HCT116 (cell line): ENCODE results near the gene MME. TPM values are rescaled to one million over a fixed set of nuclear protein-coding genes. Genes with fewer than 3 reads are reported as not detected.

Experiments
- ATAC-seq: fragments of 200-7000 bp; cut with Tn5 transposase; 2 replicates; pipeline ENCODE4 v1.9.1; 2020; ENCODE audit warnings: mild to moderate bottlenecking, moderate library complexity
- BruUV-seq: library from RNA; stranded (reverse); fragments of 400-500 nt; replicated peaks from 2 replicates; lab custom pipeline; 2021; lab: Mats Ljungman, UMichigan
- CTCF ChIA-PET: fragments of 300-600 bp; sonication (Branson Sonifier 250); formaldehyde crosslinking; loops from one replicate; lab custom pipeline; 2021; ENCODE audit warnings: antibody characterized with exemption; lab: Charles Lee
- POLR2A ChIA-PET: fragments of 300-600, 350-600 bp; sonication (Branson Sonifier 250); formaldehyde crosslinking; loops from one replicate; lab custom pipeline; 2021; ENCODE audit warnings: antibody characterized with exemption; lab: Charles Lee
- RAD21 ChIA-PET, 2 experiments: fragments of 300-600 bp; sonication (Branson Sonifier 250); formaldehyde crosslinking; loops; one replicate each; lab custom pipeline; 2023; ENCODE audit warnings: low total read pairs in 2 of 2; ENCODE audit not compliant: uncharacterized antibody in 2 of 2, unreplicated experiment in 2 of 2, low non-redundant PET in 1 of 2; lab: Charles Lee
- DNase-seq: peaks from one replicate; pipeline ENCODE4 v3.0.0-alpha.2; 2010; ENCODE audit warnings: low read depth, low spot score
- H2AFZ ChIP-seq: fragments of 200-600 bp; shearing (Covaris generic), sonication (generic); 2 replicates; pipeline ENCODE4 v1.6.1; 2017; ENCODE audit warnings: low read depth, mixed run types, mixed read lengths, antibody characterized with exemption, low read length; ENCODE audit not compliant: poor library complexity, severe bottlenecking
- H3K27ac ChIP-seq: 2 replicates; pipeline ENCODE4 v1.5.1; 2012; ENCODE audit warnings: low read depth, low read length
- H3K27me3 ChIP-seq: fragments of 200-600 bp; sonication (generic); 2 replicates; pipeline ENCODE4 v1.6.1; 2016; ENCODE audit warnings: mixed run types, low read length, mixed read lengths; ENCODE audit not compliant: insufficient read depth
- H3K36me3 ChIP-seq, 2 experiments: fragments of 200-500 bp in 1 of 2; fragments of 200-600 bp in 1 of 2; sonication (Bioruptor generic) in 1 of 2; sonication (generic) in 1 of 2; 2 replicates each; pipeline versions ENCODE4 v1.5.1 to v1.6.1; 2014 to 2016; ENCODE audit warnings: low read length in 2 of 2, inconsistent platforms in 1 of 2, mixed read lengths in 1 of 2, mixed run types in 1 of 2; ENCODE audit not compliant: insufficient read depth in 2 of 2, control insufficient read depth in 1 of 2
- H3K4me1 ChIP-seq, 2 experiments: fragments of 200-600 bp in 1 of 2; sonication (generic) in 1 of 2; 2 replicates each; pipeline versions ENCODE4 v1.5.1 to v1.6.1; 2012 to 2017; ENCODE audit warnings: low read length in 2 of 2, inconsistent platforms in 1 of 2, mild to moderate bottlenecking in 1 of 2, mixed read lengths in 1 of 2, mixed run types in 1 of 2, moderate library complexity in 1 of 2; ENCODE audit not compliant: insufficient read depth in 2 of 2, control insufficient read depth in 1 of 2
- H3K4me2 ChIP-seq: fragments of 200-600 bp; sonication (generic); 2 replicates; pipeline ENCODE4 v1.6.1; 2017; ENCODE audit warnings: mixed run types, low read length, mixed read lengths
- H3K4me3 ChIP-seq, 2 experiments: fragments of 200-600 bp in 1 of 2; sonication (generic) in 1 of 2; replicated peaks in 1 of 2; 2 replicates each; pipeline ENCODE4 v1.5.1; 2011 to 2016; ENCODE audit warnings: low read length in 2 of 2, control low read depth in 1 of 2, low read depth in 1 of 2, mild to moderate bottlenecking in 1 of 2, mixed read lengths in 1 of 2, mixed run types in 1 of 2
- H3K79me2 ChIP-seq: fragments of 200-600 bp; sonication (generic); 2 replicates; pipeline ENCODE4 v1.6.1; 2017; ENCODE audit warnings: mild to moderate bottlenecking, mixed run types, low read length, moderate library complexity, mixed read lengths; ENCODE audit not compliant: insufficient read depth
- H3K9ac ChIP-seq: fragments of 200-600 bp; sonication (generic); 2 replicates; pipeline ENCODE4 v1.6.1; 2016; ENCODE audit warnings: low read length, mixed read lengths
- H3K9me2 ChIP-seq: fragments of 200-600 bp; sonication (generic), shearing (Covaris generic); 2 replicates; pipeline ENCODE4 v1.6.1; 2017; ENCODE audit warnings: mixed run types, mild to moderate bottlenecking, moderate library complexity; ENCODE audit not compliant: insufficient read depth
- H3K9me3 ChIP-seq, 2 experiments: fragments of 200-500 bp in 1 of 2; fragments of 200-600 bp in 1 of 2; sonication (Bioruptor generic) in 1 of 2; sonication (generic) in 1 of 2; 2 replicates each; pipeline ENCODE4 v1.6.1; 2014 to 2017; ENCODE audit warnings: low read length in 2 of 2, mixed read lengths in 2 of 2, inconsistent platforms in 1 of 2, low read depth in 1 of 2, mild to moderate bottlenecking in 1 of 2, mixed run types in 1 of 2, moderate library complexity in 1 of 2; ENCODE audit not compliant: control insufficient read depth in 1 of 2, insufficient read depth in 1 of 2
- H4K20me1 ChIP-seq: fragments of 200-600 bp; sonication (generic), shearing (Covaris generic); 2 replicates; pipeline ENCODE4 v1.6.1; 2017; ENCODE audit warnings: mixed run types, mild to moderate bottlenecking, moderate library complexity; ENCODE audit not compliant: insufficient read depth
- ATF3 ChIP-seq: IDR thresholded peaks from 2 replicates; pipeline ENCODE4 v1.6.1; 2012
- CTCF ChIP-seq, 3 experiments: fragments of 200-600 bp in 1 of 3; sonication (generic) in 1 of 3; IDR thresholded peaks in 2 of 3; conservative IDR thresholded peaks in 1 of 3; 2 replicates each; pipeline ENCODE4 v1.5.1; 2012 to 2017; ENCODE audit warnings: low read depth in 2 of 3, low read length in 2 of 3, antibody characterized with exemption in 1 of 3, borderline replicate concordance in 1 of 3, control low read depth in 1 of 3, mild to moderate bottlenecking in 1 of 3, mixed read lengths in 1 of 3, mixed run types in 1 of 3, moderate library complexity in 1 of 3; ENCODE audit not compliant: insufficient read depth in 1 of 3
- EGR1 ChIP-seq: IDR thresholded peaks from 2 replicates; pipeline ENCODE4 v1.6.1; 2012; ENCODE audit warnings: low read depth
- ELF1 ChIP-seq: IDR thresholded peaks from 2 replicates; pipeline ENCODE4 v1.6.1; 2012; ENCODE audit warnings: low read depth, borderline replicate concordance
- EZH2 ChIP-seq: fragments of 200-600 bp; sonication (generic); IDR thresholded peaks from 2 replicates; pipeline ENCODE4 v1.6.1; 2017; ENCODE audit warnings: antibody characterized with exemption, mixed run types
- FOSL1 ChIP-seq: IDR thresholded peaks from 2 replicates; pipeline ENCODE4 v1.6.1; 2012; ENCODE audit warnings: low read depth
- JUND ChIP-seq: IDR thresholded peaks from 2 replicates; pipeline ENCODE4 v1.6.1; 2012
- MAX ChIP-seq: IDR thresholded peaks from 2 replicates; pipeline ENCODE4 v1.6.1; 2012
- POLR2A ChIP-seq: IDR thresholded peaks from 2 replicates; pipeline ENCODE4 v1.7.0; 2011; ENCODE audit warnings: borderline replicate concordance; ENCODE audit not compliant: insufficient read depth, insufficient read length; ENCODE audit errors: extremely low read depth
- POLR2AphosphoS5 ChIP-seq: IDR thresholded peaks from 2 replicates; pipeline ENCODE4 v1.6.1; 2011; ENCODE audit warnings: mild to moderate bottlenecking, low read depth, low read length, moderate library complexity
- RAD21 ChIP-seq: IDR thresholded peaks from 2 replicates; pipeline ENCODE4 v1.6.1; 2012; ENCODE audit warnings: low read depth, mild to moderate bottlenecking
- SP1 ChIP-seq: IDR thresholded peaks from 2 replicates; pipeline ENCODE4 v1.6.1; 2012; ENCODE audit warnings: low read depth
- SRF ChIP-seq: IDR thresholded peaks from 2 replicates; pipeline ENCODE4 v1.6.1; 2012; ENCODE audit warnings: low read depth
- ZBTB33 ChIP-seq: IDR thresholded peaks from 2 replicates; pipeline ENCODE4 v1.6.1; 2011; ENCODE audit warnings: mild to moderate bottlenecking, low read length, moderate library complexity; ENCODE audit not compliant: insufficient replicate concordance; ENCODE audit errors: extremely low read depth
- ZFX ChIP-seq: fragments of 450-650 bp; IDR thresholded peaks from 2 replicates; pipeline ENCODE4 v1.6.1; 2017
- intact Hi-C: fragments of 100-400 bp; cut with micrococcal nuclease; formaldehyde crosslinking; loops from 2 replicates; pipeline ENCODE4 v1.10.0; 2022
- total RNA-seq: library from RNA; stranded (reverse); gene quantifications from one replicate; pipeline ENCODE4 v1.2.1, GENCODE V29; 2021; ENCODE audit not compliant: unreplicated experiment

MME gene
- total RNA-seq, 1 experiment from 2014 or later = 0.34 TPM

GRCh38 chr3:155147588-155147987, 67.5 kb downstream of the MME start:
- no peak overlapping the region for H2AFZ ChIP-seq
- intact Hi-C loops = no loop called here
- no peak for ATAC-seq

More at GRCh38 chr3:155147588-155147987, 67.5 kb downstream of the MME start:
- no peak overlapping the region for H3K27ac ChIP-seq
- no peaks in the 10 kb centered on the region for H3K9me3 ChIP-seq
- TF ChIP-seq EZH2 = no peak
- TF ChIP-seq RAD21 = no peak
- TF ChIP-seq MAX = no peak
- TF ChIP-seq ATF3 = no peak
- no peak for TF ChIP-seq POLR2AphosphoS5
- no peak for TF ChIP-seq EGR1
- no peak for TF ChIP-seq JUND
- TF ChIP-seq FOSL1 = no peak
- no peak for TF ChIP-seq ZBTB33
- no peak for TF ChIP-seq SRF
- TF ChIP-seq POLR2A = no peak
- TF ChIP-seq ZFX = no peak
- no peak for TF ChIP-seq ELF1
- TF ChIP-seq SP1 = no peak
- no peak for TF ChIP-seq CTCF (IDR thresholded peaks at IDR 0.05 in 2 of 3, conservative IDR thresholded peaks at IDR 0.05 in 1 of 3; ENCODE audit: borderline replicate concordance in 1 of 3, insufficient read depth in 1 of 3, low read depth in 2 of 3, low read length in 2 of 3)
- no peaks in the 10 kb centered on the region for H3K4me1 ChIP-seq
- H3K4me2 ChIP-seq = no peak overlapping the region
- H3K36me3 ChIP-seq = no peaks in the 10 kb centered on the region
- no peaks in the 10 kb centered on the region for H3K27me3 ChIP-seq
- no TSS peak for BruUV-seq
- no peaks in the 10 kb centered on the region for H3K79me2 ChIP-seq
- H3K4me3 ChIP-seq = no peak overlapping the region
- no peaks in the 10 kb centered on the region for H3K9me2 ChIP-seq
- no peak for DNase-seq
- CTCF ChIA-PET = no interaction called here
- POLR2A ChIA-PET = interaction anchor here (1.1 kb wide), 1 partner anchor 10 kb away, joined by 3 read pairs; no protein-coding TSS in a partner anchor
- RAD21 ChIA-PET = no interaction called here
- H3K9ac ChIP-seq = no peak overlapping the region
- H4K20me1 ChIP-seq = no peaks in the 10 kb centered on the region
